GM19328 (cell line): ENCODE data around the gene L3MBTL3.
"Not testable (repeated sequence)": the region's sequence is repeated elsewhere in the genome, so short reads cannot be mapped to it uniquely, and the experiment has no call there.

Source experiments
- ATAC-seq: cut with Tn5 transposase; IDR thresholded peaks from one replicate; pipeline ENCODE4 v1.9.1; 2021; ENCODE audit warnings: mild to moderate bottlenecking, moderate library complexity; ENCODE audit not compliant: unreplicated experiment

The L3MBTL3 gene

GRCh38 chr6:130070792-130071191, 52.4 kb downstream of the L3MBTL3 start:
- ATAC-seq: no peak

GRCh38 chr6:130075879-130076460, 57.6 kb downstream of the L3MBTL3 start:
- ATAC-seq: no peak

DNA sequence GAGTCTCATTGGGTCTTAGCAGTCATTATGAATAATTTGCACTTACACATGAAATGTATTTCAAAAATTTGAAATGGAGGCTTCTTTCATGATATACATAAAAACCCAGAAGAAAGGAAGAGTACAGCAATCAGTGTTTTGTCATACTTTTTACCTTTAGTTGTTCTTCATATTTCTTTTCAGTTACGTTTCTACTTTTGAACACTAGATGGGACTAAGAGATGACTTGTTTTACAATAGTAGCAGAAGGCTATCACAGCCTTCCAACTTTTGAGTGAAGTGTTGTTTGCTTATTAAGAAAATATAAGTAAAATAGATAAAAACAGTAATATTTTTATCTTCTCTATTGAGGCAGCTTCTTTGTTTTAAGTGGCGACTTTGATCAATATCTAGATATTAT, 58.1 kb downstream of the L3MBTL3 start:
- no peak for ATAC-seq

GRCh38 chr6:130090796-130091195, 72.4 kb downstream of the L3MBTL3 start:
- no peak for ATAC-seq

DNA sequence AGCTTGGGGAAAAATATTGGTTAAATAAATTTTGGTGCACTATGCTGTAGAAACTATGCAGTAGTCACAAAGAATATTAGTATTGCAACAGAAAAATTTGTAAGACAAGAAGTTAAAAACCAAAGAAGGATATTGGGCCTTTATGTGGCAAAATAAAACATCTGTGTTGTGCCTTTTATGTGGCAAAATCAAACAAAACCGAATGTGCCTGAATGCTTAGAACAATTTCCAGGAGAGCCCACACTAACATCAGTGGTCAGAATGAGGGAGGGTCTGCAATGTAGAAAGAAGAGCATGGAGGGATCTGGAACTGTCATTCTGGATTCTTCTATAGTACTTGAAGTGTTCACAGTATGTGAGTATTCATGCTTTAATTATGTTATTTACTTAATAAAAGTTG, 75.2 kb downstream of the L3MBTL3 start:
- ATAC-seq: no peak

GRCh38 chr6:130098317-130098716, 79.9 kb downstream of the L3MBTL3 start:
- no peak for ATAC-seq

- no peak for ATAC-seq
These were observed 80.7 kb downstream of the L3MBTL3 start for GRCh38 chr6:130099119-130099518.

GRCh38 chr6:130105996-130106704, 87.8 kb downstream of the L3MBTL3 start:
- peak; percentile 61 for ATAC-seq

- ATAC-seq: no peak
These were observed 89.3 kb downstream of the L3MBTL3 start for GRCh38 chr6:130107710-130108109.

DNA sequence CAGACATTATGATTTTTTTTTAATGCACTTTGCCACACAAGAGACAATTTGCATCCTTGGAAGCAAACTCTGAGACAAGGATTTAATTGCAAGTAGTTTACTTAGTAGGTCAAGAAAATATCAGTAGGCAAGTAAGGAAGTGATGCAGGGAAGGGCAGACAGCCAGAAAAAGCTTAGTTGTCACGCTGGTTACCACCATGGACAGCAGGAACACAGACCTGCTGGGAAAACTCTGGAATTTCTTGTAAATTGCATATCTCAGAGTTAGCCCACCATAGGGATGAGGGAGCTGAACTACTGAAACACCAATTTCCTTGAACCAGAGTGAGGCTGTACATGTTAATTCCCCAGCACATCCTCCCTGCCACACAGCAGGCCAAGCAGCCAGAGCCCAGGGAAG, 92.7 kb downstream of the L3MBTL3 start:
- ATAC-seq: no peak

DNA sequence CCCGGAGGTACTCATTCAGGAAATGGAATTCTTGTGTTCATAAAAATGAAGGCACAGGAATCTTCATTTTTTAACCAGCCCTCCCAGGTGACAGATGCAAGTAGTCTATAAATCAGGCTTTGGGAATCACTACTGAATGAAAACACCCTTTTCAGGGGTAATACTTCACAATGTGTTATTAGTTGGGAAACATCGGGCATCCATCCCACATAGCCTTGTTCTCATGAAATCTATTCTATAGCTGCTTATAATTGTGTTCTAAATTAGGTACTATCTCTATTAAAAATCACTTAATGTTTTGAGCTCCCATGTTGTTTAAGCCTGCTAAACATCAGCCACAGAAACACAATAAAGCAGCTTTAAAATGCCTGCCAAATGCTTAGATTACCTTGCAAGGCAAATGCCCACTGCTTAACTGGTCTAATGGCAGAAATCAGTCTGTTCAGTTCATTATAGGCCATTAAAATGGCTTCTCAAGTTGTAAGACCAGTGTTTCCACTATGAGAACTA, 94.9 kb downstream of the L3MBTL3 start:
- ATAC-seq: no peak

DNA sequence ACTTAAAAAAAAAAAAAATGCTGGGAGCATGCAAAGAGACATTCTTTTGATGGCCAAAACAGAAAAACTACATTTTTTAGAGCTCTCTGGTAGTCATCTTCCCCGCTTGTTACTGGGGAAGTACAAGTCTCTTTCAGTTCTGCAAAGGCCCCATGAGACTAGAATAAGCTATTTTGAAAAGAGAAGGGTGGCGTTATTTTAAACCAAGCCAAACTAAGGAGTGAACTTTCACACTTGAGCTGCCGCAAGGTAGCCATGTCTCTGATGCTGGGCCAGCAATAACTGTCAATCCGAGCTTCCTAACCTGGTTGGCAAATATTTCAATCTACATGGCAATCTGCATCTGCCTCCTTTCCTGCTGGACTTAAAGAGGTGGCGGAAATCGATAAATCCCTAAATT, 96.7 kb downstream of the L3MBTL3 start:
- peak; percentile 89 for ATAC-seq

DNA sequence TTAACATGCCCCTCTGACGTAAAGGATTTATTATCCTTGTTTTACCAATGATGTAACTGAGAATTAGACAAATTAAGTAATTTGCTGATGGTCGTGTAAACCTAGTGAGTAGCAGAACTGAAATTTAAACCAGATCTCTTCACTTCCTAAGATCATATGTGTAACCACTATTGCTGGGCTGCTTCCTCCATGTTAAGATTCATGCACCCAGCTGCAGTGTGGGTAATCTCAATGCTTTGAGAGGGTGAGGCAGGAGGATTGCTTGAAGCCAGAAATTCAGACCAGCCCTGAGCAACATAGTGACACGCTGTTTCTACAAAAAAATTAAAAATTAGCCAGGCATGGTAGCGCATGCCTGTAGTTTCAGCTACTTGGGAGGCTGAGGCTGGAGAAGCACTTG, 97.9 kb downstream of the L3MBTL3 start:
- no peak for ATAC-seq

GRCh38 chr6:130117187-130117701, 98.9 kb downstream of the L3MBTL3 start:
- not testable (repeated sequence) for ATAC-seq

DNA sequence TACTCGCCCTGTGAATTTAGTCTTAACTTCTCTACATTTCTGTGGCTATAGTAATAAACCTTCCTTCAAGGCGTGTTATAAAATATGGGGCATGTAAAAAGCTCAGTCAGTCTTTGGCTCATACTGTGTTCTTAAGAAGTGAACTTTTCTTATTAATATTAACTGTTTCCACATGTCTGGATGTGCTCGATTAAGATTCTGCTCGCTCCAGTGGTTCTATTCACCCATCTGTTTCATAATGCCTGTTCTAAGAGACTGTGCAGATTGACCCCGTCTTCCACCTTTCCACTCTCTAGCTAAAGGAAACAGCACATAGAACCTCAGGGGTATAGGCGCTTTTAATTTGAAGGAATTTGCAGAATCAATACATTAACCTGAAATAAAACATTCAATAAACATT, 99.9 kb downstream of the L3MBTL3 start:
- ATAC-seq: no peak

DNA sequence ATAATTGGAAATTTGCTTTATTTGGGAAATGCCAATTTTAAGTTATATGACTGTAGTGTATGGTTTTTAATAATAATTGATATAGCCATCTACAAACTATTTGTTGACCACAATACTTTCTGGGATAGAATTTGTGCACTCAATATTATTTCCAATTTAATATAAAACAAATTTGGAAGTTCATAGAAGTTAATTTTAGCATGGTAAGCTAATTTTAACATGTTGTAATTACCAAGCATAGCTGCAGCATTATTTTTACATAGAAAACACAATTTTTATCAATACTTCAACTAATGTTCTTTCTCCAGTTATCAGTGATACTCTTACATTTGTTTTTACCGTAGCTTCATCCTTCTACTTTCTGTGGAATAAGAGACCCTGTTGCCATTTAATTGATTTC, 100.8 kb downstream of the L3MBTL3 start:
- ATAC-seq: no peak

GRCh38 chr6:130120731-130121130, 102.3 kb downstream of the L3MBTL3 start:
- ATAC-seq: no peak

DNA sequence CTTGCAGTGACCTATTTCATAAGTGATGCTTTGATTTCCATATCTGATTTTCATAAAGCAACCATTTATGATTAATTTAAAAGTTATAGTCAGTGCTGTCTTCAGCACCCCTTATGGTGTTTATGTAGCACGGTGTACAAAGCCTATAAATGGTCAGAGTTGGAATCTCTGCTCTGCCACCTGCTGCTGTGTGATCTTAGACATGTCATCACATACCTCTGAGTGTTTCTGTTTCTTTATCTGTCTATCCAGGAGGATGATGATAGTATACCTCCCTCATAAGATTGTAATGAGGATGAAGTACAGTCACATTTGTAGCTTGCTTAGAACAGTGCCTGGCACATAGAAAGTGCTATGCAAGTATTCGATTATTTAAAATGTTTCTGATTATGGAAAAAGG, 103.9 kb downstream of the L3MBTL3 start:
- no peak for ATAC-seq

DNA sequence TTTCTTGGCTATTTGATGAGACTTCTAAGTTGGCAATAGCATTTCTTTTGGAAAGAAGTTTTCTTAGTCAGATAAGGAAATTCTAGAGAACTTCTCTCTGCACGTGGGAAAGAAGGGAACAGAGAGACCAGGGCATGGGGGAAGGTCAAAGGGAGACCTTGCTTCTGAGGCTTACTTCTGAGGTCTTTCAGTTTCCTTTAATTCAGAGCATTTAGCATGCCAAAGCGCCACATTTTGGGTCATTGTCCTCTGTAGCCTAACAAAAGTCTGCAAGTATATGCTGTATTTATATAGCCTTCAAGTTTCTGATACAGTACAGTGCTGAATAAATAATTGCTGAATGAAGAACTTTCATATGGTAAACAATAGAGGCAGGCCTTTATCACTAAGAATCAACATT, 108.8 kb downstream of the L3MBTL3 start:
- no peak for ATAC-seq

GRCh38 chr6:130128326-130128725, 109.9 kb downstream of the L3MBTL3 start:
- no peak for ATAC-seq

- ATAC-seq: no peak
These were observed 111.4 kb downstream of the L3MBTL3 start for GRCh38 chr6:130129762-130130246.

DNA sequence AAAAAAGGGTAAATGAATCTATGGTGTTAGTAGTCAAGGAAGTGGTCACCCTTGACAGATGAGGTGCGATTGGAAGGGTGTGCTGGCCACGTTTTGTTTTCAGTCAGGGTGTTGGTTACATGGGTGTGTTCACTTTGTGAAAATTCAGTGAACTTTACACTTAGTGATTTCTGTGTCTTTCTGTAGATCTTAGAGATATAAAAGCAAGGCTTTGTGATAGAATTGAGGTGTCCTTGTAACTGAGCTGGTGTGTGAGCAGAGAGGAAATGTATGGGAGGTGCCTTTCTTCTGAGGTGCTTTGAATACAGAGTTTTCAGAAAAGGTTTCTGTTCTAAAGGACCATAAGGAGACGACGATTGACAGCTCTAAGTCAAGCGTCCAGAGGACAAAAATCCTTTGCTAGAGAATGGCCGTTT, 113.9 kb downstream of the L3MBTL3 start:
- ATAC-seq: peak; percentile 75
